Endothelial cell of umbilical vein (primary cell): ENCODE data around the gene NUMA1. TPM values are rescaled to one million over a fixed set of nuclear protein-coding genes. Genes with fewer than 3 reads are reported as not detected.

ENCODE experiments used
- BruUV-seq: library from RNA; stranded (reverse); fragments of 400-500 nt; replicated peaks from 2 replicates; lab custom pipeline; 2021; lab: Mats Ljungman, UMichigan
- CTCF ChIA-PET: fragments of 300-600, 350-600 bp; sonication (Branson Sonifier 250); formaldehyde crosslinking; loops from one replicate; lab custom pipeline; 2021; ENCODE audit warnings: antibody characterized with exemption, inconsistent platforms; lab: Charles Lee
- POLR2A ChIA-PET: fragments of 300-600, 350-600 bp; sonication (Branson Sonifier 250); formaldehyde crosslinking; loops from one replicate; lab custom pipeline; 2021; ENCODE audit warnings: antibody characterized with exemption, inconsistent platforms; lab: Charles Lee
- DNase-seq: peaks from one replicate; pipeline ENCODE4 v3.0.0-alpha.2; 2011; ENCODE audit warnings: low read depth, low spot score
- FAIRE-seq: peaks from 2 replicates; lab custom pipeline; 2011; peaks lifted over from hg19 to GRCh38; lab: Jason Lieb, UNC
- H2AFZ ChIP-seq: 2 replicates; pipeline ENCODE4 v1.6.0; 2012; ENCODE audit warnings: low read depth, low read length, control low read depth, inconsistent platforms
- H3K27ac ChIP-seq: 2 replicates; pipeline ENCODE4 v1.5.1; 2011; ENCODE audit warnings: low read depth, mild to moderate bottlenecking, control low read depth, low read length, moderate library complexity; ENCODE audit not compliant: insufficient read depth
- H3K27me3 ChIP-seq, 2 experiments: 2 replicates each; pipeline versions ENCODE4 v1.6.0 to v1.6.1; 2011; ENCODE audit warnings: low read length in 2 of 2, mixed read lengths in 1 of 2; ENCODE audit not compliant: control insufficient read depth in 2 of 2, insufficient read depth in 2 of 2
- H3K36me3 ChIP-seq, 2 experiments: 2 replicates in 1 of 2; 3 replicates in 1 of 2; pipeline ENCODE4 v1.5.1; 2011; ENCODE audit warnings: low read length in 2 of 2, mild to moderate bottlenecking in 1 of 2, moderate library complexity in 1 of 2; ENCODE audit not compliant: control insufficient read depth in 2 of 2, insufficient read depth in 2 of 2; ENCODE audit errors: extremely low read depth in 1 of 2
- H3K4me1 ChIP-seq: 3 replicates; pipeline ENCODE4 v1.5.1; 2011; ENCODE audit warnings: mild to moderate bottlenecking, low read length; ENCODE audit not compliant: control insufficient read depth, insufficient read depth; ENCODE audit errors: extremely low read depth
- H3K4me2 ChIP-seq: 2 replicates; pipeline ENCODE4 v1.6.1; 2011; ENCODE audit warnings: low read length, control low read depth, mixed read lengths; ENCODE audit not compliant: insufficient read depth
- H3K4me3 ChIP-seq, 3 experiments: fragments of 200-600 bp in 1 of 3; sonication (generic), shearing (Covaris generic) in 1 of 3; replicated peaks in 1 of 3; 2 replicates each; pipeline ENCODE4 v1.5.1; 2011 to 2016; ENCODE audit warnings: control low read depth in 3 of 3, low read length in 3 of 3, mild to moderate bottlenecking in 2 of 3, inconsistent platforms in 1 of 3, low read depth in 1 of 3, moderate library complexity in 1 of 3; ENCODE audit not compliant: insufficient read depth in 1 of 3
- H3K79me2 ChIP-seq: 2 replicates; pipeline ENCODE4 v1.6.0; 2012; ENCODE audit warnings: low read length, inconsistent platforms; ENCODE audit not compliant: control insufficient read depth, insufficient read depth
- H3K9ac ChIP-seq: replicated peaks from 2 replicates; pipeline ENCODE3; 2011; ENCODE audit warnings: low read length, control low read depth; ENCODE audit not compliant: insufficient read depth; ENCODE audit errors: extremely low read depth
- H3K9me1 ChIP-seq: replicated peaks from 3 replicates; pipeline ENCODE4 v1.6.0; 2011; ENCODE audit warnings: mild to moderate bottlenecking, low read length; ENCODE audit not compliant: control insufficient read depth, insufficient read depth; ENCODE audit errors: extremely low read depth
- H3K9me3 ChIP-seq: replicated peaks from 2 replicates; pipeline ENCODE4 v1.5.1; 2012; ENCODE audit warnings: low read length, inconsistent platforms; ENCODE audit not compliant: control insufficient read depth, insufficient read depth
- H4K20me1 ChIP-seq: replicated peaks from 2 replicates; pipeline ENCODE3; 2011; ENCODE audit warnings: mild to moderate bottlenecking, low read length; ENCODE audit not compliant: control insufficient read depth, insufficient read depth; ENCODE audit errors: extremely low read depth
- EZH2 ChIP-seq: IDR thresholded peaks from 2 replicates; pipeline ENCODE4 v1.6.1; 2012; ENCODE audit warnings: borderline replicate concordance, low read depth, mild to moderate bottlenecking, moderate library complexity, low read length, inconsistent platforms; ENCODE audit not compliant: severe bottlenecking
- FOS ChIP-seq: IDR thresholded peaks from 2 replicates; pipeline ENCODE4 v1.6.1; 2011; ENCODE audit warnings: mild to moderate bottlenecking, low read length, moderate library complexity, borderline replicate concordance; ENCODE audit not compliant: insufficient read depth
- GATA2 ChIP-seq: IDR thresholded peaks from 2 replicates; pipeline ENCODE4 v1.7.0; 2011; ENCODE audit warnings: low read depth, mild to moderate bottlenecking, moderate library complexity, mixed read lengths, low read length; ENCODE audit not compliant: insufficient read length, insufficient read depth
- JUN ChIP-seq: IDR thresholded peaks from 2 replicates; pipeline ENCODE4 v1.6.1; 2011; ENCODE audit warnings: borderline replicate concordance, low read depth; ENCODE audit not compliant: insufficient read length, insufficient read depth
- MYC ChIP-seq: IDR thresholded peaks from one replicate; pipeline ENCODE4 v1.6.1; 2011; ENCODE audit warnings: mild to moderate bottlenecking, low read depth, low read length
- POLR2A ChIP-seq: IDR thresholded peaks from 2 replicates; pipeline ENCODE4 v1.6.1; 2012; ENCODE audit warnings: low read depth, mild to moderate bottlenecking, control low read depth, low read length
- POLR2AphosphoS5 ChIP-seq: IDR thresholded peaks from 2 replicates; pipeline ENCODE4 v1.6.1; 2012; ENCODE audit warnings: low read depth, mild to moderate bottlenecking, control low read depth, low read length, moderate library complexity; ENCODE audit not compliant: insufficient read depth
- dilution Hi-C: fragments of 300-500 bp; cut with MboI; formaldehyde crosslinking; loops from one replicate; pipeline ENCODE4 v1.15.0; 2019; ENCODE audit warnings: low sequenced_read_pairs; ENCODE audit not compliant: extremely low pct_ligation_motif_present
- intact Hi-C: fragments of 100-400 bp; cut with micrococcal nuclease; formaldehyde crosslinking; loops from one replicate; pipeline ENCODE4 v1.10.0; 2022
- polyA plus RNA-seq, 4 experiments: library from polyadenylated mRNA; depleted of rRNA in 3 of 4; stranded (reverse) in 3 of 4; unstranded in 1 of 4; fragments of >200 nt; gene quantifications; 2 replicates each; pipeline versions ENCODE4 v1.2.1 to v1.2.3, GENCODE V29; 2011 to 2012; ENCODE audit warnings: missing spikeins in 1 of 4
- total RNA-seq: library from RNA; stranded (reverse); gene quantifications from 2 replicates; pipeline ENCODE4 v1.2.3, GENCODE V29; 2021
- TF ChIP-seq, protein P1 (sequence below), 2 donors: IDR thresholded peaks; 1 replicate in 1 of 2; 2 replicates in 1 of 2; pipeline ENCODE4 v1.5.1; 2011; ENCODE audit warnings: low read length in 2 of 2, mild to moderate bottlenecking in 2 of 2, moderate library complexity in 2 of 2, control low read depth in 1 of 2, inconsistent platforms in 1 of 2, low read depth in 1 of 2; ENCODE audit not compliant: insufficient read depth in 1 of 2; ENCODE audit errors: extremely low read depth in 1 of 2
- TF ChIP-seq, protein P2 (sequence below): IDR thresholded peaks from 2 replicates; pipeline ENCODE4 v1.6.1; 2011; ENCODE audit not compliant: insufficient read depth, insufficient read length

Gene NUMA1
- total and polyA plus RNA-seq, 2 donors (not counting 3 experiments of a cell fraction or from before 2014, with no cell fraction given) = 120 to 164 TPM

DNA sequence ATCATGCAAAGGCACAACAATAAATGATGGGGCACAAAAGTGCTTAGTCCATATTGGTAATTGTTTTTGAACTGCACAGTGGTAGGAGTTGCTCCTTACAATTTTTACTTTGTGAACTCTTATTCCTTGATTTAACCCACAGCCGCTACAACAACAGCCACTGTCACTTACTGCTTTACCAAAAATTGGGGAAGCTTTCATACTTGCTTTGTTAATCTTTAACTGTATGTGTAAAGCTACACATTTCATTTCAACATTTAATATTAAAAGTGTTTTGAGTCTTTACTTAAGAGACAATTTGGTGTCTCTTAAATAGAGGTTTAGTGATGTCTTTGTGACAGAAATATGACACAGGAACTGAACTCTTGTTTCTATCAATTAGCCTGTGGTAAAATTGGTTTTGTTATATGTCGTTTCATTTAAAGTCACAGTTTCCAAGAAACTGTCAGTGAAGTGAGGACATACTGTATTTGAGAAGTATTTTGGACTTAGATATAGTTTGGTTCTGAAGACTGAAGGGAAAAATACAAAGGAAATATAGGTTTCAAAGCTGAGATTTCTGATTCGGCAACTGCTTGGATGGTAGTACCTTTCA lies 88.1 kb downstream of the NUMA1 start:
- Histone ChIP-seq H3K9me1 (no peaks in the 10 kb centered on the region), H4K20me1 (no peaks in the 10 kb centered on the region), H3K36me3 (peaks cover 8 to 10% of the 10 kb centered on the region in 2 experiments), H3K9ac (no peak overlapping the region), H3K4me1 (no peaks in the 10 kb centered on the region), H3K9me3 (no peaks in the 10 kb centered on the region), H3K79me2 (peaks cover 24% of the 10 kb centered on the region), H3K4me3 (no peak overlapping the region), H3K27ac (no peak overlapping the region), H2AFZ (no peak overlapping the region), H3K27me3 (no peaks in the 10 kb centered on the region), H3K4me2 (no peak overlapping the region)
- FAIRE-seq = peak; percentile 4
- TF ChIP-seq GATA2 = no peak
- no peak for TF ChIP-seq JUN
- TF ChIP-seq, protein P1, sequence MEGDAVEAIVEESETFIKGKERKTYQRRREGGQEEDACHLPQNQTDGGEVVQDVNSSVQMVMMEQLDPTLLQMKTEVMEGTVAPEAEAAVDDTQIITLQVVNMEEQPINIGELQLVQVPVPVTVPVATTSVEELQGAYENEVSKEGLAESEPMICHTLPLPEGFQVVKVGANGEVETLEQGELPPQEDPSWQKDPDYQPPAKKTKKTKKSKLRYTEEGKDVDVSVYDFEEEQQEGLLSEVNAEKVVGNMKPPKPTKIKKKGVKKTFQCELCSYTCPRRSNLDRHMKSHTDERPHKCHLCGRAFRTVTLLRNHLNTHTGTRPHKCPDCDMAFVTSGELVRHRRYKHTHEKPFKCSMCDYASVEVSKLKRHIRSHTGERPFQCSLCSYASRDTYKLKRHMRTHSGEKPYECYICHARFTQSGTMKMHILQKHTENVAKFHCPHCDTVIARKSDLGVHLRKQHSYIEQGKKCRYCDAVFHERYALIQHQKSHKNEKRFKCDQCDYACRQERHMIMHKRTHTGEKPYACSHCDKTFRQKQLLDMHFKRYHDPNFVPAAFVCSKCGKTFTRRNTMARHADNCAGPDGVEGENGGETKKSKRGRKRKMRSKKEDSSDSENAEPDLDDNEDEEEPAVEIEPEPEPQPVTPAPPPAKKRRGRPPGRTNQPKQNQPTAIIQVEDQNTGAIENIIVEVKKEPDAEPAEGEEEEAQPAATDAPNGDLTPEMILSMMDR (IDR thresholded peaks at IDR 0.05; ENCODE audit: extremely low read depth in 1 of 2, insufficient read depth in 1 of 2, low read depth in 1 of 2, low read length in 2 of 2) = no peak
- TF ChIP-seq POLR2A = no peak
- no peak for TF ChIP-seq EZH2
- TF ChIP-seq, protein P2, sequence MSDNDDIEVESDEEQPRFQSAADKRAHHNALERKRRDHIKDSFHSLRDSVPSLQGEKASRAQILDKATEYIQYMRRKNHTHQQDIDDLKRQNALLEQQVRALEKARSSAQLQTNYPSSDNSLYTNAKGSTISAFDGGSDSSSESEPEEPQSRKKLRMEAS = no peak
- no peak for TF ChIP-seq FOS
- no peak for TF ChIP-seq MYC
- no peak for TF ChIP-seq POLR2AphosphoS5
- CTCF ChIA-PET = no interaction called here
- intact Hi-C loops = no loop called here
- DNase-seq = no peak
- dilution Hi-C loops = no loop called here
- BruUV-seq = no TSS peak
- POLR2A ChIA-PET = no interaction called here
